Panc1 (cell line): ENCODE data around the gene COMMD7.

ENCODE experiments used
- CTCF ChIP-seq: fragments of 450-650 bp; IDR thresholded peaks from 2 replicates; pipeline ENCODE4 v1.5.1; 2017; ENCODE audit warnings: mild to moderate bottlenecking
- POLR2AphosphoS5 ChIP-seq: IDR thresholded peaks from 2 replicates; pipeline ENCODE4 v1.6.1; 2012; ENCODE audit warnings: mild to moderate bottlenecking, low read depth, low read length, moderate library complexity
- REST ChIP-seq, 2 experiments: IDR thresholded peaks; 2 replicates each; pipeline ENCODE4 v1.6.1; 2011 to 2012; ENCODE audit warnings: low read depth in 2 of 2, control low read depth in 1 of 2, low read length in 1 of 2, mild to moderate bottlenecking in 1 of 2, moderate library complexity in 1 of 2; ENCODE audit not compliant: insufficient read depth in 1 of 2
- SIN3A ChIP-seq: IDR thresholded peaks from 2 replicates; pipeline ENCODE4 v1.6.1; 2012; ENCODE audit warnings: low read depth, mild to moderate bottlenecking, low read length, moderate library complexity, borderline replicate concordance; ENCODE audit not compliant: insufficient read depth

GRCh38 chr20:32686530-32687179 lies 56.6 kb downstream of the COMMD7 start:
- TF ChIP-seq CTCF (no peak), POLR2AphosphoS5 (no peak), REST (IDR thresholded peaks at IDR 0.05; ENCODE audit: insufficient read depth in 1 of 2, low read depth in 2 of 2, low read length in 1 of 2) (no peak), SIN3A (no peak)
